ENCODE data around the gene ZNF639. TPM values are rescaled to one million over a fixed set of nuclear protein-coding genes. Genes with fewer than 3 reads are reported as not detected.

ZNF639 gene
- total and polyA plus RNA-seq, 9 of the 15 experiments (the other 6 are each of a cell fraction or from before 2014, with no cell fraction given), result 17.6 to 88.1 (median 53.7) TPM

DNA sequence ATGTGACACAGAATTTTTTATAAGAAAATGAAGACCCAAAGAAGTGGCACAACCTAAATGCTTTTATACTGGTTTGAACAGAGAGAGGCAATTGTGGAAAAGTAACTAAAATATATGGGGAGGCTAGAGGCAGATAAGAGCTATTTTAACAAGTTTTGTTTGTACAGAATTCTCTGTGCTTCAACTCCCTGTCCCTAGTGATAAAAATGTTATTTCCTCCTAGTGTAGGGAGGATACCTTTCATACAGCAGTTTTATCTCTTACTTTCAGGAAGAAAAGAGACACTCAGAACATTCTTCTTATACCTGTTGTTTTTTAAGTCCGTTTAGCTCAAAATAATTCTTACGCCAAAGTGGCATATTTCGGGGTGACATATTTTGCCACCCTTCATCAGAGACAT lies 21.2 kb upstream of the ZNF639 start (continued):
- TF ChIP-seq, protein P1, sequence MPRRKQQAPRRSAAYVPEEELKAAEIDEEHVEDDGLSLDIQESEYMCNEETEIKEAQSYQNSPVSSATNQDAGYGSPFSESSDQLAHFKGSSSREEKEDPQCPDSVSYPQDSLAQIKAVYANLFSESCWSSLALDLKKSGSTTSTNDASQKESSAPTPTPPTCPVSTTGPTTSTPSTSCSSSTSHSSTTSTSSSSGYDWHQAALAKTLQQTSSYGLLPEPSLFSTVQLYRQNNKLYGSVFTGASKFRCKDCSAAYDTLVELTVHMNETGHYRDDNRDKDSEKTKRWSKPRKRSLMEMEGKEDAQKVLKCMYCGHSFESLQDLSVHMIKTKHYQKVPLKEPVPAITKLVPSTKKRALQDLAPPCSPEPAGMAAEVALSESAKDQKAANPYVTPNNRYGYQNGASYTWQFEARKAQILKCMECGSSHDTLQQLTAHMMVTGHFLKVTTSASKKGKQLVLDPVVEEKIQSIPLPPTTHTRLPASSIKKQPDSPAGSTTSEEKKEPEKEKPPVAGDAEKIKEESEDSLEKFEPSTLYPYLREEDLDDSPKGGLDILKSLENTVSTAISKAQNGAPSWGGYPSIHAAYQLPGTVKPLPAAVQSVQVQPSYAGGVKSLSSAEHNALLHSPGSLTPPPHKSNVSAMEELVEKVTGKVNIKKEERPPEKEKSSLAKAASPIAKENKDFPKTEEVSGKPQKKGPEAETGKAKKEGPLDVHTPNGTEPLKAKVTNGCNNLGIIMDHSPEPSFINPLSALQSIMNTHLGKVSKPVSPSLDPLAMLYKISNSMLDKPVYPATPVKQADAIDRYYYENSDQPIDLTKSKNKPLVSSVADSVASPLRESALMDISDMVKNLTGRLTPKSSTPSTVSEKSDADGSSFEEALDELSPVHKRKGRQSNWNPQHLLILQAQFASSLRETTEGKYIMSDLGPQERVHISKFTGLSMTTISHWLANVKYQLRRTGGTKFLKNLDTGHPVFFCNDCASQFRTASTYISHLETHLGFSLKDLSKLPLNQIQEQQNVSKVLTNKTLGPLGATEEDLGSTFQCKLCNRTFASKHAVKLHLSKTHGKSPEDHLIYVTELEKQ (CRISPR knock-in tag; IDR thresholded peaks at IDR 0.05), result no peak
- TF ChIP-seq RB1 (IDR thresholded peaks at IDR 0.05; ENCODE audit: low read depth) (no peak), HNRNPLL (IDR thresholded peaks at IDR 0.05; ENCODE audit: low read depth, low read length, poor library complexity, severe bottlenecking) (no peak), SMARCA4 (IDR thresholded peaks at IDR 0.05) (peak; percentile 84), MAX (CRISPR knock-in tag; IDR thresholded peaks at IDR 0.05) (no peak), MCM2 (IDR thresholded peaks at IDR 0.05; ENCODE audit: low read depth) (no peak), SP1 (CRISPR knock-in tag; IDR thresholded peaks at IDR 0.05) (no peak), CLOCK (CRISPR knock-in tag; IDR thresholded peaks at IDR 0.05; ENCODE audit: borderline replicate concordance) (no peak), ZC3H8 (IDR thresholded peaks at IDR 0.05) (no peak), BCL6 (CRISPR knock-in tag; IDR thresholded peaks at IDR 0.05) (no peak), ASH1L (IDR thresholded peaks at IDR 0.05; ENCODE audit: borderline replicate concordance, low read depth, partially characterized antibody) (no peak), DMBX1 (CRISPR knock-in tag; IDR thresholded peaks at IDR 0.05; ENCODE audit: borderline replicate concordance) (no peak), ZNF583 (CRISPR knock-in tag; IDR thresholded peaks at IDR 0.05) (no peak), NR2F6 (CRISPR knock-in tag; IDR thresholded peaks at IDR 0.05) (no peak), CBFA2T3 (IDR thresholded peaks at IDR 0.05) (peak; percentile 90), ZNF512 (tag; IDR thresholded peaks at IDR 0.05) (no peak), EHMT2 (IDR thresholded peaks at IDR 0.05) (no peak), HDAC3 (IDR thresholded peaks at IDR 0.05; ENCODE audit: borderline replicate concordance, partially characterized antibody) (peak; percentile 27), ERF (CRISPR knock-in tag; IDR thresholded peaks at IDR 0.05) (no peak), NFATC3 (IDR thresholded peaks at IDR 0.05) (no peak), TEAD4 (IDR thresholded peaks at IDR 0.05; ENCODE audit: low read length) (peak; percentile 72), TEAD4 (CRISPR knock-in tag; IDR thresholded peaks at IDR 0.05; ENCODE audit: borderline replicate concordance) (no peak)
- TF ChIP-seq, protein P2, sequence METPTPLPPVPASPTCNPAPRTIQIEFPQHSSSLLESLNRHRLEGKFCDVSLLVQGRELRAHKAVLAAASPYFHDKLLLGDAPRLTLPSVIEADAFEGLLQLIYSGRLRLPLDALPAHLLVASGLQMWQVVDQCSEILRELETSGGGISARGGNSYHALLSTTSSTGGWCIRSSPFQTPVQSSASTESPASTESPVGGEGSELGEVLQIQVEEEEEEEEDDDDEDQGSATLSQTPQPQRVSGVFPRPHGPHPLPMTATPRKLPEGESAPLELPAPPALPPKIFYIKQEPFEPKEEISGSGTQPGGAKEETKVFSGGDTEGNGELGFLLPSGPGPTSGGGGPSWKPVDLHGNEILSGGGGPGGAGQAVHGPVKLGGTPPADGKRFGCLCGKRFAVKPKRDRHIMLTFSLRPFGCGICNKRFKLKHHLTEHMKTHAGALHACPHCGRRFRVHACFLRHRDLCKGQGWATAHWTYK (CRISPR knock-in tag; IDR thresholded peaks at IDR 0.05), result no peak

All from K562 (cell line).